HUES48 (cell line): ENCODE measurements around the gene RNASEH2A.

ENCODE experiments used
- H3K27ac ChIP-seq: one replicate; pipeline ENCODE4 v1.7.0; 2013; ENCODE audit warnings: low read depth, low read length, inconsistent platforms
- H3K27me3 ChIP-seq: 2 replicates; pipeline ENCODE4 v1.6.1; 2013; ENCODE audit warnings: mild to moderate bottlenecking, low read length; ENCODE audit not compliant: control insufficient read depth, insufficient read depth
- H3K36me3 ChIP-seq: 2 replicates; pipeline ENCODE4 v1.6.1; 2013; ENCODE audit warnings: low read length; ENCODE audit not compliant: control insufficient read depth, insufficient read depth
- H3K4me1 ChIP-seq: 2 replicates; pipeline ENCODE4 v1.6.1; 2013; ENCODE audit warnings: mild to moderate bottlenecking, low read length; ENCODE audit not compliant: control insufficient read depth, insufficient read depth
- H3K4me3 ChIP-seq: 2 replicates; pipeline ENCODE4 v1.5.1; 2013; ENCODE audit warnings: mild to moderate bottlenecking, low read depth, low read length
- H3K9ac ChIP-seq: 2 replicates; pipeline ENCODE4 v1.6.1; 2013; ENCODE audit warnings: mild to moderate bottlenecking, low read depth, low read length, moderate library complexity
- H3K9me3 ChIP-seq: 2 replicates; pipeline ENCODE4 v1.6.1; 2013; ENCODE audit warnings: low read length; ENCODE audit not compliant: control insufficient read depth, insufficient read depth

Gene RNASEH2A

DNA sequence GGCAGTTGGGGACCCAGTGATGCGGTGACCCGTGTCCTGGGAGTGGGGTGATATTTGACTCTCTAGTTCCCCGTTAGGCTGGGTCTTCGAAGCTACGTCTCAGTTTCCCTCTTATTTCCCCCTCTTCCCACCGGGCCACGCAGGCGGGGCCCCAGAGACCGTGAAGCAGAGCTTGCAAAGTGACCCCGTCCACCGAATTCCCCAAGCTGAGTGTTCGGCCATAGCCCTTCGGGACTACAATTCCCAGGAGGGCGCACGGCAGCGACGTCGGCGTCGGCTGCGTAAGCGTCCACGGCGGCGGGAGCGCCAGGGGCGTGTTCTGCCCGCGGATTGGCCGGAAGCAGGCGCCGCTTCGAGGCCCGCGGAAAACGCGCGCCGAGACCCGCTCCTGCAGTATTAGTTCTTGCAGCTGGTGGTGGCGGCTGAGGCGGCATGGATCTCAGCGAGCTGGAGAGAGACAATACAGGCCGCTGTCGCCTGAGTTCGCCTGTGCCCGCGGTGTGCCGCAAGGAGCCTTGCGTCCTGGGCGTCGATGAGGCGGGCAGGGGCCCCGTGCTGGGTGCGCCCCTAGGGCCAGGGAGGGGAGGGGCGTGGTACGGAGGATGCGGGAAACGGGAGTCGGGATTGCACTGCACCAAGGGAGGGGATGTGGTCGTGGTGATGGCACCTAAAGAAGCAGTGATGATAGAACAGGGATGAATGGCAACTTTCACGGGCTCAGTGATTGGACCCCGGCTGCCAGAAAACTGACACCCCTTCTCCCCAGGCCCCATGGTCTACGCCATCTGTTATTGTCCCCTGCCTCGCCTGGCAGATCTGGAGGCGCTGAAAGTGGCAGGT is at the start of gene RNASEH2A:
TSS of gene RNASEH2A (plus strand) at position 343 of the 840 bp plus-strand sequence. CDS start at position 433, 90 bp downstream.
- Histone ChIP-seq H3K9ac (peak within 1 kb of the TSS; percentile 55; the same call in 1 of the 2 replicates), H3K9me3 (no peaks in the 10 kb centered on the region), H3K4me1 (peaks cover 4% of the 10 kb centered on the region), H3K36me3 (peaks cover 32% of the 10 kb centered on the region), H3K4me3 (peak within 1 kb of the TSS; percentile 79), H3K27me3 (no peaks in the 10 kb centered on the region), H3K27ac (peak within 1 kb of the TSS; percentile 77)

GRCh38 chr19:12757544-12758274 is 48.7 kb upstream of the RNASEH2A start:
- Histone ChIP-seq H3K36me3 (0 out of 2 replicates have a peak, but pooled peaks cover under 1% of the 10 kb centered on the region), H3K27ac (no peak overlapping the region), H3K27me3 (no peaks in the 10 kb centered on the region), H3K9me3 (no peaks in the 10 kb centered on the region), H3K4me1 (no peaks in the 10 kb centered on the region), H3K9ac (no peak overlapping the region), H3K4me3 (peak overlapping the region; percentile 48)

- no peak overlapping the region for H3K27ac ChIP-seq
- no peaks in the 10 kb centered on the region for H3K27me3 ChIP-seq
- H3K4me1 ChIP-seq = no peaks in the 10 kb centered on the region
- H3K9me3 ChIP-seq = no peaks in the 10 kb centered on the region
- H3K4me3 ChIP-seq = no peak overlapping the region
- H3K9ac ChIP-seq = no peak overlapping the region
- peaks cover 18% of the 10 kb centered on the region for H3K36me3 ChIP-seq
Observed at GRCh38 chr19:12759686-12760085, 46.7 kb upstream of the RNASEH2A start.

GRCh38 chr19:12763100-12763499 is 43.3 kb upstream of the RNASEH2A start:
- no peaks in the 10 kb centered on the region for H3K27me3 ChIP-seq
- H3K4me1 ChIP-seq = no peaks in the 10 kb centered on the region
- no peak overlapping the region for H3K27ac ChIP-seq
- H3K4me3 ChIP-seq = no peak overlapping the region
- no peaks in the 10 kb centered on the region for H3K9me3 ChIP-seq
- H3K36me3 ChIP-seq = peaks cover 39% of the 10 kb centered on the region
- H3K9ac ChIP-seq = no peak overlapping the region

DNA sequence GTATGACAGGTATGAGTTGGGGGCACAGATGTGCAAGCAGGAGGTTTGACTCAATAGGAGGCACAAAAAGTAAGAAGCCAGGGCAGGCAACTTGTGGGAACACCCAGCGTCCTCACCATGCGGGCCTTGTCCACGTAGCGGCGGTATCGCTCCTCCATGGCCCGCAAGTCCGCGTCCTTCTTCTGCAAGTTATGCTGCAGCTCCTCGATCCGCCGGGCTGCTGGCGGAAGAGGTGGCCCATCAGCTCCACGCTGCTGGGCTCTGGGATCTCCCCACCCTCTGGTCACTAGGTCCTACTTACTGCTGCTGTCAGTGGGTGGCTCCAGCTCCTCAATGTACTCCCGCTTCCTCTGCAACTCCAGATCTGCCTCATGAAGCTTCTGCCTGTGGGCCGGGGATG is 41.7 kb upstream of the RNASEH2A start:
- no peaks in the 10 kb centered on the region for H3K27me3 ChIP-seq
- H3K9ac ChIP-seq = no peak overlapping the region
- H3K4me1 ChIP-seq = 0 out of 2 replicates have a peak, but pooled peaks cover 2% of the 10 kb centered on the region
- H3K4me3 ChIP-seq = no peak overlapping the region
- H3K36me3 ChIP-seq = peaks cover 45% of the 10 kb centered on the region
- no peak overlapping the region for H3K27ac ChIP-seq
- H3K9me3 ChIP-seq = no peaks in the 10 kb centered on the region

DNA sequence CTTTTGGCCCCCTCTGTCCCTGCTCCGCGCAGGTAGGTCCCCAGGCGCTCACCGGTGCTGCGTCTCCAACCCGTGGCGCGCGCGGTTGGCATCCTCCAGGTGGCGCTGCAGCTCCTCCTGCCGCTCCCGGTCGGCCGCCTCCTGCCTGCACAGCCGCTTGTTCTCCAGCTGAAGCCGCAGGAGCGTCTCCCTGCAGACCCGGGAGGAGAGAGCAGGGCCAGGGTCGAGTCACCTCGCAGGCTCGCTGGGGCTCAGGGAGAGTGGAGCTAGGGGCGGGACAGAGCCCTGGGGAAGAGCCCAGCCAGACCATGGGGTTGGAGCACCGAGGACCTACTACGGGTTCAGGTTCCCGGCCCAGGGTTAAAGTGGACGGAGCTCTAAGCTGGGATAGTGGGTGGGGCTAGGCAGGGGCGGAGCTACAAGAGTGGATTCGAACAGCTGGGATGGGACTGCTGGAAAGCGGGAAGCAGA is 40.3 kb upstream of the RNASEH2A start:
- H3K4me3 ChIP-seq = peak overlapping the region; percentile 55
- no peak overlapping the region for H3K9ac ChIP-seq
- H3K4me1 ChIP-seq = 0 out of 2 replicates have a peak, but pooled peaks cover 6% of the 10 kb centered on the region

GRCh38 chr19:12767150-12767549 is 39.2 kb upstream of the RNASEH2A start:
- Histone ChIP-seq H3K27ac (no peak overlapping the region), H3K27me3 (no peaks in the 10 kb centered on the region), H3K36me3 (peaks cover 55% of the 10 kb centered on the region), H3K4me1 (0 out of 2 replicates have a peak, but pooled peaks cover 6% of the 10 kb centered on the region), H3K9ac (no peak overlapping the region), H3K4me3 (no peak overlapping the region), H3K9me3 (no peaks in the 10 kb centered on the region)

More for the DNA sequence above, 40.3 kb upstream of the RNASEH2A start:
- peaks cover 52% of the 10 kb centered on the region for H3K36me3 ChIP-seq
- peak overlapping the region; percentile 12 for H3K27ac ChIP-seq
- no peaks in the 10 kb centered on the region for H3K27me3 ChIP-seq
- H3K9me3 ChIP-seq = no peaks in the 10 kb centered on the region

DNA sequence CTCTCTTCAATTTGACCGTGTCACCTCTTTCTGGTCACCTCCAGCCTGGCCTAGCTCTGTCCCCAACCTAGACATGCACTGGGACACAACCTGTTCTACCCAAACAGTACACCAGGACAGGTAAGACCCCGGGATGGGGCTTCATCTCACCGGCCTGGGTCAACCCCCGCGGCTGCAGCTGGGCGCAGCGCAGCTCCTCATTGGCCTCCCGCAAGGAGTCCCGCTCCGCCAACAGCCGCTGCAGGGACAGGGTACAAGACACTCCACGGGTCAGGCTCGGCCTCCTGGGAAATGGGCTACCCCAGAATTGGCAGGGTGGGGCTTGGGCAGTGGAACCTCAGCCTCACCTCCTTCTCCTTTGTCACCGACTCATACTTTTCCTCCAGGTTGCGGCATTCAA is 38.7 kb upstream of the RNASEH2A start:
- Histone ChIP-seq H3K4me1 (0 out of 2 replicates have a peak, but pooled peaks cover 6% of the 10 kb centered on the region), H3K27me3 (no peaks in the 10 kb centered on the region), H3K9me3 (no peaks in the 10 kb centered on the region), H3K27ac (no peak overlapping the region), H3K36me3 (peaks cover 55% of the 10 kb centered on the region), H3K9ac (no peak overlapping the region), H3K4me3 (no peak overlapping the region)

GRCh38 chr19:12769689-12770088 is 36.7 kb upstream of the RNASEH2A start:
- H3K36me3 ChIP-seq = peaks cover 42% of the 10 kb centered on the region
- no peak overlapping the region for H3K9ac ChIP-seq
- H3K27me3 ChIP-seq = no peaks in the 10 kb centered on the region
- H3K27ac ChIP-seq = no peak overlapping the region
- no peaks in the 10 kb centered on the region for H3K9me3 ChIP-seq
- peaks cover 10% of the 10 kb centered on the region; the same call in 1 of the 2 replicates for H3K4me1 ChIP-seq
- H3K4me3 ChIP-seq = peak overlapping the region; percentile 23; the same call in 1 of the 2 replicates

- Histone ChIP-seq H3K4me3 (no peak overlapping the region), H3K36me3 (peaks cover 33% of the 10 kb centered on the region), H3K27me3 (no peaks in the 10 kb centered on the region), H3K4me1 (peaks cover 12% of the 10 kb centered on the region; the same call in 1 of the 2 replicates), H3K27ac (no peak overlapping the region), H3K9me3 (no peaks in the 10 kb centered on the region), H3K9ac (no peak overlapping the region)
Observed at GRCh38 chr19:12770922-12771321, 35.5 kb upstream of the RNASEH2A start.
